HL-60/S4 treated with phorbol 12-myristate 13-acetate at 8.2 ng/mL for 4 days and 3 days (cell line): ENCODE measurements around the gene RGS6.

ENCODE experiments used
- in situ Hi-C: fragments of 300-500 bp; cut with MboI; formaldehyde crosslinking; loops from 2 replicates; pipeline ENCODE4 v1.15.0; 2022; ENCODE audit warnings: low sequenced_read_pairs

RGS6 gene

GRCh38 chr14:72237722-72238666 is 305.8 kb downstream of the RGS6 start:
- in situ Hi-C loops: no loop called here

- in situ Hi-C loops: no loop called here
These were observed 311.4 kb downstream of the RGS6 start for GRCh38 chr14:72243309-72244293.

DNA sequence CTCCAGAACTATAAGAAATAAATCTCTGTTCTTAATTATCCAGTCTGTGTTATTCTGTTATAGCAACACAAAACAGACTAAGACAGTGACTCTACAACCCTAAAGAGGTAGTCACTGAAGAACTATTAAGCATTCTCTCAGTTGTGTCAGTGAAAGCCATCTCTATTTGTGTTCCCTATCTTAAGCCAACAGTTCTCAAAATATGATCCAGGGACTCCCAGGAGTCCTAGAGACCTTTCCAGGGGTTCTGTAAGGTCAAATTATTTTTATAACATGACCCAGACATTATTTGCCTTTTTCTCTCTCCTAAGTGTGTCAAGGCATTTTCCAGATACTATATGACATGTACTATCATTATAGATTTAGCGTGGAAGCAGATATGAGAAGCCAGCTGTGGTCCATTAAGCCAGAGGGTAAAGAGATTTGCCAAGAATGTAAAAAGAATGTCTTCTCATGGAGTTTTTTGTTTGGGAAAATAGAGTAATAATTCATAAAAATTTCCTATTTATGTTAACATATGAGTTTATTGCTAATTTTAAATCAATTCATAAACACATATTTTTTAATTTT is 315.8 kb downstream of the RGS6 start:
- in situ Hi-C loops: no loop called here

GRCh38 chr14:72253503-72253902 is 321.3 kb downstream of the RGS6 start:
- in situ Hi-C loops: no loop called here

- in situ Hi-C loops: no loop called here
These were observed 322.1 kb downstream of the RGS6 start for GRCh38 chr14:72254202-72254936.

DNA sequence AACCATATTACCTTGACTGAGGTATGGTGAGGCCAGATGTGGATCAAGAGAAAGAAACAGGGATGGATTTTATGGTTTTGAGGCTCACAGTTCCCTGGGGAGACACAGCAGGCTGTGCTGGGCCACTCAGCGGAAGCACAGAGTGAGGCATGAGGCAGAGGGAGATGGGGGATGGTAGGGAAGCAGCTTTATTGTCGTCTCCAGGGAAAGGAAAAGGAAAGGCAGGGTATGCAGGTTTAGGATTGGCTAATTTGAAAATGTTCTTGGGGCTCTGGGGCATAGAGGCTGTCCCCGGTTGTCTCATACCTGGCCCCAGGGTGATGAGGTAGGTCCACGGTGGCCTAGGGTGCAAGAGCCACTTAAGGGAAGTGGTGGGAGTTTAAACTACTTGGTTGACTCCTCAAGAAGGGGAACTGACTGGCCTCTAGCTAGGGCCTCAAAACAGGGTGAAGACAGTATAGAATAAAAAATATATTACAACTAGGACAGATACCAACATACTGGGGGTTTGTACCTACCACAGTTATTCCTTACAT is 322.8 kb downstream of the RGS6 start:
- in situ Hi-C loops: no loop called here

GRCh38 chr14:72256055-72256454 is 323.8 kb downstream of the RGS6 start:
- in situ Hi-C loops: no loop called here

- in situ Hi-C loops: no loop called here
These were observed 328.8 kb downstream of the RGS6 start for GRCh38 chr14:72261068-72261467.

GRCh38 chr14:72262771-72263170 is 330.5 kb downstream of the RGS6 start:
- in situ Hi-C loops: no loop called here

- in situ Hi-C loops: no loop called here
These were observed 332.5 kb downstream of the RGS6 start for GRCh38 chr14:72264716-72265115.

GRCh38 chr14:72270147-72270727 is 338.0 kb downstream of the RGS6 start:
- in situ Hi-C loops: no loop called here

GRCh38 chr14:72270749-72271148 is 338.5 kb downstream of the RGS6 start:
- in situ Hi-C loops: no loop called here

DNA sequence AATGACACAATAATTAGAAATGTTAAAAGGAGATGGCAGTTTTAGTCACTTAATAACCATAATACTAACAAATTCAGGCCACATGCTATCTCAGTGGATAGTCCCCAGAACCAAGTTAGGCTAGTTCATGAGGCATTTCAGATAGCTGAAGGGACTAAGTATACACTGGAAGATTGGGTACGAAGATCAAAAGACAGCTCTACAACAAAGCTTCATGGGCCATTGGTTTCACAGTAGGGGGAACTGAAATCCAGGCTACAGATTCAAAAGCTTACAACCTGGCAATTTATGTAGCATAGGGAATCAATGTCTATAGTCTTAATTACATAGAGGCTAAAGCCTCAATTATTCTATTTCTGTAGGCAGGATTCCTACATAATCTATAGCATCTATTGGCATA is 343.0 kb downstream of the RGS6 start:
- in situ Hi-C loops: no loop called here

GRCh38 chr14:72278316-72278715 is 346.1 kb downstream of the RGS6 start:
- in situ Hi-C loops: no loop called here

DNA sequence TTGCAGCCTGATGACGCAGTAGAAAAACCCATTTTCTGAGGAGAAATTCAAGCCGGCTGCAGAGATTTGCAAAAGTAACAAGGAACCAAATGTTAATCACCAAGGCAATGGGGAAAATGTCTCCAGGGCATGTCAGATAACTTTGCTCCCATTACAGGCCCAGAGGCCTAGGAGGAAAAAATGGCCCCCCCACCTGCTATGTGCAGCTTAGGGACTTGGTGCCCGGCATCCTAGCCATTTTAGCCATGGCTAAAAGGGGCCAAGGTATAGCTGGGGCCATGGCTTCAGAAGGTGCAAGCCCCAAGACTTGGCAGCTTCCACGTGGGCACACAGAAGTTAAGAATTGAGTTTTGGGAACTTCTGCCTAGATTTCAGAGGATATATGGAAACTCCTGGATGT is 351.9 kb downstream of the RGS6 start:
- in situ Hi-C loops: no loop called here

GRCh38 chr14:72290241-72290640 is 358.0 kb downstream of the RGS6 start:
- in situ Hi-C loops: no loop called here

- in situ Hi-C loops: no loop called here
These were observed 359.9 kb downstream of the RGS6 start for GRCh38 chr14:72291908-72292688.

DNA sequence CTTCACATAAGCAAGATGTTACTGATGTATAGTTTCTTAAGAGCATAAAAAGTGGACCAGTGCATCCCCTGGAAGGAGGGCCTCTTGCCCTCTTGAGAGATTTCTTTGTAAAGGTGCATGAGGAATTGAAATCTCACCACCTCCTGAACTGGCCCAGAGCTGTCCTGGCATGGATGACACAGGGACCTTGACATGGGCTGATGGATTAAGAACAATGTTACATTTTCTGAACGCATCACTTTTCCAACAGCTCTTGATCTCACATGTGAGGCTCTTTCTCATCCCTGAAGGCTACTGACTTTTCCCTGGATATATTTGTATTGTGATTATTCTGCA is 360.4 kb downstream of the RGS6 start:
- in situ Hi-C loops: no loop called here

DNA sequence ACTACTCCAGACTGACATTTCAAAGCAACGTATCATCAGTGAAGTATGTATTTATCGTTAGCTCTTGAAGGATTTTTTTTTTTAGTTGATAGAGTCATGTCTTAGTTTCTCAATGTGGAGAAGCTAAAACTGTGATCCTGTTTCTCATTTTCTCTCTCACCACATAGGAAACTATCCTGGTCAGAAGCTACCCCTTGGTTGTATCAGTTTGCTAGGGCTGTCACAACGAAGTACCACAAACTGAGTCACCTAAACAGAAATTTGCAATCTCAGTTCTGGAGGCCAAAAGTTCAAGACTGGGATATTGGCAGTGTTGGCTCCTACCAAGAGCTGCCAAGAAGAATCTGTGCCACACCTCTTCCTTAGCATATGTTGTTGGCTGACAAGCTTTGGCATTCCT is 369.1 kb downstream of the RGS6 start:
- in situ Hi-C loops: no loop called here
